ENCODE data around the gene APEH. TPM values are rescaled to one million over a fixed set of nuclear protein-coding genes. Genes with fewer than 3 reads are reported as not detected.

APEH gene
- total RNA-seq, 2 donors from 2014 or later: 57.6 to 108 TPM

DNA sequence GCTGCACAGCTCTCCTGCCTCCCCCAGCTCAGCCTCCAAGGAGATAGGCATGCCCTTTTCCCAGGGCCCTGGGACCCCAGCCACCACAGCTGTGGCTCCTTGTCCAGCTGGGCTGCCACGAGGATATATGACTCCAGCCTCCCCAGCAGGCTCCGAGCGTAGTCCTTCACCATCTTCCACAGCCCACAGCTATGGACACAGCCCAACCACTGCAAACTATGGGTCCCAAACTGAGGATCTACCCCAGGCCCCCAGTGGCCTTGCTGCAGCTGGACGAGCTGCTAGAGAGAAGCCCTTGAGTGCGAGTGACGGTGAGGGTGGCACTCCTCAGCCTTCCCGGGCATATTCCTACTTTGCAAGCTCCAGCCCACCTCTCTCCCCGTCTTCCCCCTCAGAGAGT, 20.5 kb upstream of the APEH start:
- Histone ChIP-seq H3K4me1 (ENCODE audit: control insufficient read depth in 1 of 2, low read depth in 2 of 2) (no peaks in the 10 kb centered on the region), H3K27ac (no peak overlapping the region), H3K9me3 (no peaks in the 10 kb centered on the region), H3K27me3 (replicated peaks; ENCODE audit: insufficient read depth) (no peaks in the 10 kb centered on the region), H3K36me3 (no peaks in the 10 kb centered on the region), H3K4me3 (no peak overlapping the region)
- ATAC-seq (ENCODE audit: insufficient number of reproducible peaks, low FRiP score, low read depth) (no peak), DNase-seq (ENCODE audit: low spot score) (no peak)
- TF ChIP-seq, protein P1, sequence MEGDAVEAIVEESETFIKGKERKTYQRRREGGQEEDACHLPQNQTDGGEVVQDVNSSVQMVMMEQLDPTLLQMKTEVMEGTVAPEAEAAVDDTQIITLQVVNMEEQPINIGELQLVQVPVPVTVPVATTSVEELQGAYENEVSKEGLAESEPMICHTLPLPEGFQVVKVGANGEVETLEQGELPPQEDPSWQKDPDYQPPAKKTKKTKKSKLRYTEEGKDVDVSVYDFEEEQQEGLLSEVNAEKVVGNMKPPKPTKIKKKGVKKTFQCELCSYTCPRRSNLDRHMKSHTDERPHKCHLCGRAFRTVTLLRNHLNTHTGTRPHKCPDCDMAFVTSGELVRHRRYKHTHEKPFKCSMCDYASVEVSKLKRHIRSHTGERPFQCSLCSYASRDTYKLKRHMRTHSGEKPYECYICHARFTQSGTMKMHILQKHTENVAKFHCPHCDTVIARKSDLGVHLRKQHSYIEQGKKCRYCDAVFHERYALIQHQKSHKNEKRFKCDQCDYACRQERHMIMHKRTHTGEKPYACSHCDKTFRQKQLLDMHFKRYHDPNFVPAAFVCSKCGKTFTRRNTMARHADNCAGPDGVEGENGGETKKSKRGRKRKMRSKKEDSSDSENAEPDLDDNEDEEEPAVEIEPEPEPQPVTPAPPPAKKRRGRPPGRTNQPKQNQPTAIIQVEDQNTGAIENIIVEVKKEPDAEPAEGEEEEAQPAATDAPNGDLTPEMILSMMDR (IDR thresholded peaks at IDR 0.05): no peak

DNA sequence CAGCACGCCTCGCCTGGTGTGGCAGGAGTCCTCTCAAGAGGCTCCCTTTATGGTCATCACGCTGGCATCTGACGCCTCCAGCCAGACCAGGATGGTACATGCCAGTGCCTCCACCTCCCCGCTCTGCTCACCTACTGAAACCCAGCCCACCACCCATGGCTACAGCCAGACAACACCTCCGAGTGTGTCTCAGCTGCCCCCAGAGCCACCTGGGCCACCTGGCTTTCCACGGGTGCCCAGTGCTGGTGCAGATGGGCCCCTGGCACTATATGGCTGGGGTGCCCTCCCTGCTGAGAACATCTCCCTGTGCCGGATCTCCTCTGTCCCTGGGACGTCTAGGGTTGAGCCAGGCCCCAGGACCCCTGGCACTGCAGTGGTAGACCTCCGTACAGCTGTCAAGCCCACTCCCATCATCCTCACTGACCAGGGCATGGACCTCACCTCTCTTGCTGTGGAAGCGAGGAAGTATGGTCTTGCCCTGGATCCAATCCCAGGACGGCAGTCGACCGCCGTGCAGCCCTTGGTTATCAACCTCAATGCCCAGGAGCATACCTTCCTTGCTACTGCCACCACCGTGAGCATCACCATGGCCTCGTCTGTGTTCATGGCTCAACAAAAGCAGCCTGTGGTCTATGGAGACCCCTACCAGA, 19.9 kb upstream of the APEH start:
- ATAC-seq (ENCODE audit: insufficient number of reproducible peaks, low FRiP score, low read depth): no peak
- no peaks in the 10 kb centered on the region for H3K27me3 ChIP-seq (replicated peaks; ENCODE audit: insufficient read depth)
- H3K4me3 ChIP-seq: no peak overlapping the region
- TF ChIP-seq, protein P1 (IDR thresholded peaks at IDR 0.05): no peak
- H3K36me3 ChIP-seq: no peaks in the 10 kb centered on the region
- no peak for DNase-seq (ENCODE audit: low spot score)
- no peak overlapping the region for H3K27ac ChIP-seq
- H3K4me1 ChIP-seq (ENCODE audit: control insufficient read depth in 1 of 2, low read depth in 2 of 2): no peaks in the 10 kb centered on the region
- no peaks in the 10 kb centered on the region for H3K9me3 ChIP-seq

DNA sequence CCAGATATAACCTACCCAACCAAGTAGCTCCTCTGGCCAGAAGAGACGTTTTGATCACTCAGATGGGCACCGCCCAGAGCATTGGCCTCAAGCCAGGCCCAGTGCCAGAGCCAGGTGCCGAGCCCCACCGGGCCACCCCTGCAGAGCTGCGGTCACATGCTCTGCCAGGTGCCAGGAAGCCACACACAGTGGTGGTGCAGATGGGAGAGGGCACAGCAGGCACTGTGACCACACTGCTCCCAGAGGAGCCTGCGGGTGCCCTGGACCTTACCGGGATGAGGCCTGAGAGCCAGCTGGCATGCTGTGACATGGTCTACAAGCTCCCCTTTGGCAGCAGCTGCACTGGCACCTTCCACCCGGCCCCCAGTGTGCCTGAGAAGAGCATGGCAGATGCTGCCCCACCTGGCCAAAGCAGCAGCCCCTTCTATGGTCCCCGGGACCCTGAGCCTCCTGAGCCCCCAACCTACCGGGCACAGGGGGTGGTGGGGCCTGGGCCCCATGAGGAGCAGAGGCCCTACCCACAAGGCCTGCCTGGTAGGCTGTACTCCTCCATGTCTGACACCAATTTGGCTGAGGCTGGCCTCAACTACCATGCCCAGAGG, 19.1 kb upstream of the APEH start:
- TF ChIP-seq, protein P1 (IDR thresholded peaks at IDR 0.05): no peak
- Histone ChIP-seq H3K27ac (no peak overlapping the region), H3K27me3 (replicated peaks; ENCODE audit: insufficient read depth) (no peaks in the 10 kb centered on the region), H3K9me3 (no peaks in the 10 kb centered on the region), H3K36me3 (no peaks in the 10 kb centered on the region), H3K4me3 (no peak overlapping the region), H3K4me1 (ENCODE audit: control insufficient read depth in 1 of 2, low read depth in 2 of 2) (no peaks in the 10 kb centered on the region)
- no peak for DNase-seq (ENCODE audit: low spot score)
- no peak for ATAC-seq (ENCODE audit: insufficient number of reproducible peaks, low FRiP score, low read depth)

- TF ChIP-seq, protein P1 (IDR thresholded peaks at IDR 0.05): no peak
- Histone ChIP-seq H3K4me1 (ENCODE audit: control insufficient read depth in 1 of 2, low read depth in 2 of 2) (no peaks in the 10 kb centered on the region), H3K36me3 (no peaks in the 10 kb centered on the region), H3K4me3 (no peak overlapping the region), H3K27me3 (replicated peaks; ENCODE audit: insufficient read depth) (no peaks in the 10 kb centered on the region), H3K27ac (no peak overlapping the region), H3K9me3 (no peaks in the 10 kb centered on the region)
- ATAC-seq (ENCODE audit: insufficient number of reproducible peaks, low FRiP score, low read depth): no peak
- DNase-seq (ENCODE audit: low spot score): no peak
These were observed 18.3 kb upstream of the APEH start for GRCh38 chr3:49655731-49656285.

- DNase-seq (ENCODE audit: low spot score): no peak
- no peak overlapping the region for H3K4me3 ChIP-seq
- no peaks in the 10 kb centered on the region for H3K9me3 ChIP-seq
- no peak for ATAC-seq (ENCODE audit: insufficient number of reproducible peaks, low FRiP score, low read depth)
- TF ChIP-seq, protein P1 (IDR thresholded peaks at IDR 0.05): no peak
- no peaks in the 10 kb centered on the region for H3K27me3 ChIP-seq (replicated peaks; ENCODE audit: insufficient read depth)
- no peak overlapping the region for H3K27ac ChIP-seq
- no peaks in the 10 kb centered on the region for H3K36me3 ChIP-seq
- no peaks in the 10 kb centered on the region for H3K4me1 ChIP-seq (ENCODE audit: control insufficient read depth in 1 of 2, low read depth in 2 of 2)
These were observed 17.5 kb upstream of the APEH start for GRCh38 chr3:49656541-49657112.
